GM21786 (cell line): ENCODE measurements around the gene CHST8.
"Not testable (repeated sequence)": the region's sequence is repeated elsewhere in the genome, so short reads cannot be mapped to it uniquely, and the experiment has no call there.

Source experiments
- ATAC-seq: cut with Tn5 transposase; IDR thresholded peaks from one replicate; pipeline ENCODE4 v1.9.1; 2021; ENCODE audit not compliant: unreplicated experiment

The CHST8 gene

GRCh38 chr19:33689138-33689746, 67.5 kb downstream of the CHST8 start:
- ATAC-seq: no peak

- ATAC-seq: no peak
Measured at GRCh38 chr19:33689868-33690267, 68.1 kb downstream of the CHST8 start.

- ATAC-seq: no peak
Measured at GRCh38 chr19:33690378-33691029, 68.8 kb downstream of the CHST8 start.

GRCh38 chr19:33691030-33691427, 69.3 kb downstream of the CHST8 start:
- no peak for ATAC-seq

- ATAC-seq: no peak
Measured at GRCh38 chr19:33691736-33692135, 70.0 kb downstream of the CHST8 start.

GRCh38 chr19:33693678-33694077, 71.9 kb downstream of the CHST8 start:
- ATAC-seq: no peak

- not testable (repeated sequence) for ATAC-seq
Measured at GRCh38 chr19:33695547-33695946, 73.8 kb downstream of the CHST8 start.

- ATAC-seq: no peak
Measured at GRCh38 chr19:33697766-33698165, 76.0 kb downstream of the CHST8 start.

GRCh38 chr19:33698576-33699435, 77.1 kb downstream of the CHST8 start:
- ATAC-seq: no peak

- no peak for ATAC-seq
Measured at GRCh38 chr19:33699754-33700407, 78.1 kb downstream of the CHST8 start.

- no peak for ATAC-seq
Measured at GRCh38 chr19:33700408-33701013, 78.8 kb downstream of the CHST8 start.

GRCh38 chr19:33701565-33701964, 79.8 kb downstream of the CHST8 start:
- no peak for ATAC-seq

GRCh38 chr19:33702606-33703437, 81.1 kb downstream of the CHST8 start:
- ATAC-seq: no peak

- ATAC-seq: no peak
Measured at GRCh38 chr19:33703438-33703750, 81.6 kb downstream of the CHST8 start.

GRCh38 chr19:33703821-33704220, 82.1 kb downstream of the CHST8 start:
- ATAC-seq: no peak

GRCh38 chr19:33704271-33704670, 82.5 kb downstream of the CHST8 start:
- ATAC-seq: no peak

GRCh38 chr19:33705090-33705847, 83.5 kb downstream of the CHST8 start:
- no peak for ATAC-seq

GRCh38 chr19:33705860-33706259, 84.1 kb downstream of the CHST8 start:
- ATAC-seq: no peak

- no peak for ATAC-seq
Measured at GRCh38 chr19:33706631-33707030, 84.9 kb downstream of the CHST8 start.

- no peak for ATAC-seq
Measured at GRCh38 chr19:33712268-33712667, 90.5 kb downstream of the CHST8 start.
